D341Med (cell line): ENCODE measurements around the gene PPP1R9B.

ENCODE experiments used
- DNase-seq: peaks from one replicate; pipeline ENCODE4 v3.0.0; 2012; ENCODE audit warnings: low spot score

Gene PPP1R9B

DNA sequence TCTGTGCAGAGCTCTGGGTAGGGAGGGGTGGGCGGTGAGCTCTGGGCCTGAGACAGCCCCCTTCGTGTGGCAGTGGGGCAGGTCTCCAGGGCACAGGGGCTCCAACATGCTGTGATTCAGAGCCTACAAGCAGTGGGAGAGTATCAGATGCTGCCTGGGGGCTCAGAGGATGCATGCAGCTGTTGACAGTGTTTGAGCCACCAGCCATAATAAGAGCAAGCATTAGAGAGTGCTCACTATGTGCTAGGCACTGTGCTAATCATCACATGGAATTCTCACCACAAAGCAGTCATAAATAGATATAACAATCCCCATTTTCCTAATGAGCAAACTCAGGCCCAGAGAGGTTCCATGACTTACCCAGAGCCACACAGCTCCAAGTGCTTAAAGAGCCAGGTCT is 47.2 kb downstream of the PPP1R9B start:
- no peak for DNase-seq

DNA sequence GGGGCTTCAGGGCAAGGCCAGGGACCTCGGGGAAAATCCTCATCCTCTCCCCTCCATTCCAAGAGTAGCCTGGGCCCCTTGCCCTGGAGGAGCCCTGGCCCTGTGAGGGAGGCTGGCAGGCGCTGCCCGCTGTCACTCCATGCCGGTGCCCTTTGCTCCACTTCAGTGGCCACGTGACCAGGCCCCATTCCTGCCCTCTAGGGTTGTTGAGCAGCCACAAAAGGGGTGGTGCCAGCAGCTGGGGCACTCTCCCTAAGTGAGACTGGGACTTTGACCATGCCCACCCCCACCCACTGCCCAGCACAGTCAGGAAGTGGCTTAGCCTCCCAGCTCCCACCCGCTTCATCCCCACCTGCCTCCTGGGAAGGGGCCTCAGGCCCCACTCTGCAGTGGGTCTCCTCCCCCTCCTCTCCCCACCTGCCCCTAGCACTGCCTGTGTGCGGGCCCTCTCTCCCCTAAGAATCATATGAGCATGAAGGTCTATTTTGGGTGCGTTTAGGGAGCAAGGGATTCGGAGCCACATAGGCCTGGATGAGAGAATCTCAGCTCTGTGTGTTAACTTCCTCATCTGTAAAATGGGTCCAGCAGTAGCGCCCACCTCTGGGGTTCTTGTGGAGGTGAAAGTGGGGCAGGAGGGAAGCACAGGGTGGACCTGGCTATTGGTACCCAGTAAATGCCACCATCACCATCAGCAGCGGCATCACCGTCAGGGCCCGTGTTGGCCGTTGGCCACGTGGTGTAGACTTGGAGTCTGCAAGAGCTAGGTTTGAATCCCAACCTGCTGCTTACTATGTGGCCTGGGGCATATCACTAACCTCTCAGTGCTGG is 48.1 kb downstream of the PPP1R9B start:
- DNase-seq = no peak

- no peak for DNase-seq
Measured at GRCh38 chr17:50101346-50102163, 48.9 kb downstream of the PPP1R9B start.

GRCh38 chr17:50100921-50101345 is 49.5 kb downstream of the PPP1R9B start:
- DNase-seq = no peak

GRCh38 chr17:50100480-50100883 is 50.0 kb downstream of the PPP1R9B start:
- DNase-seq = no peak

GRCh38 chr17:50099003-50099402 is 51.5 kb downstream of the PPP1R9B start:
- no peak for DNase-seq

DNA sequence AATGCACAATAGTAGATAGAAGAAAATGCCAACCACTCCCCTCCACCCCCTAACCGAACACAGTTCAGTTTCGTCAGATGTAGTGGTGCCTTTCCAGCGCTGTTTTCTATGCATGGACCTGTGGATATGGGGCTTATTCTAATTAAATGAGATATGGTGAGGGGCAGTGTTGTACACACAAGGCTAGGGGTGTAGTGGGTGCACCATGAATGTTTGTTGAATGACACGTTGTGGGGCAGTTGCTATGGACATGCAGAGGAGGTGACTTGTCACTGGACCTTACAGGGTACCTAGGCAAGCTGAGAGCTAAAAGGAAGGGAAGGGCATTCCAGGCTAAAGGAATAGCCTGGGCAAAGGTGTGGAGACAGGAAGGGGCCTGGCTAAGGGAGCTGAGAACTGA is 51.9 kb downstream of the PPP1R9B start:
- DNase-seq = no peak

DNA sequence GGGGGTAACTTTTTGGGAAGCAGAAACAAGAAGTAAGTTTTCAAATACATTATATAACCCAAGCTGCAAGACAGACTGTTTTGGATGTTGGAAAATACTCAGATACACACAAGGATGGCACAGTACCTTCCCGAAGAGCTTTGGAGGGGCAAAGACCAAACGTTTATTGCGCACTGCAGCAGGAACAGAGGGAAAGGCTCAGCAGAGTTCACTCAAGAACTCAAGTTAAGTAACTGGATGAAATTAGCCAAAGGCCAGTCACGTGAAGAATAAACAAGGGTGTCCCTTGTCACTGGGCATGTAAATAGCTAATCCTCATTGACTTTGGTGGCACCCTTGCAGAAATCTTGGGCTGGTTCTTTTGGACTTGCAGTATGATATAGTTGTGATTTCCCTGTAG is 52.6 kb downstream of the PPP1R9B start:
- no peak for DNase-seq

DNA sequence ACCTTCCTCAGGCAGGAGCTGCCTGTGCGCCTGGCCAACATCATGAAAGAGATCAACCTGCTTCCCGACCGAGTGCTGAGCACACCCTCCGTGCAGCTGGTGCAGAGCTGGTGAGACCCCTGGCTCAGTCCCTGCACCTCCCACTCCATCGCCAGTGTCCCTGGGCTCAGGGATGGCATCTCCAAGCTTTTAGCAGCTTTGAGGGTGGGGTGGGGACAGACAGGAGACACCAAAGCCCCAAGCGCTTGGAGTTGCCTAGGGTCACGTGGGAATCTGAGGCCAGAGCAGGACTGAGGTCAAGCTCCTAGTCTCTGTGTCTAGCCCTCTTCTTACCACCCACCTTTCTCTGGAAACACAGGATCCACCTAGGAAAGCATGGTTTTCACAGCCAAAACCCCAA is 53.0 kb downstream of the PPP1R9B start:
- DNase-seq = no peak

DNA sequence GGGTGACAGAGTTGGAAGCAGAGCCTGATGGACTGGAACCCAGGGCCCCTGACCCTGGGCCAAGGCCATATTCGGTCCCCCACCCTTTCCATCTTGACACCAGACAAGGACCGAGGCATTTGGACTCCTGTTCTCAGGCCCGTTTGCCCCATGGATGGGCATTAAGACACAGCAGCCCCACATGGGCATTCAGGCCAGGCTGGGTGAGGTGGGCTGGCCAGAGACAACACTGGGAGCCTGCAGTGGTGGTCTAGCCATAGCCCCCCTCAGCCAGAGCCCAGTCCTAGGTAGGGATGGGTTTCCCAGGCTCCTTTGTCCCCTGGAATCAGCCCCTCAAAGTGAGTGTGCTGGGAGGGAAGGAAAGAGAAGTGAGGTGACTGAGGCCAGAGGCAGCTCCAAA is 53.7 kb downstream of the PPP1R9B start:
- no peak for DNase-seq

- DNase-seq = no peak
Measured at GRCh38 chr17:50096092-50096491, 54.4 kb downstream of the PPP1R9B start.

- no peak for DNase-seq
Measured at GRCh38 chr17:50095626-50096037, 54.8 kb downstream of the PPP1R9B start.

DNA sequence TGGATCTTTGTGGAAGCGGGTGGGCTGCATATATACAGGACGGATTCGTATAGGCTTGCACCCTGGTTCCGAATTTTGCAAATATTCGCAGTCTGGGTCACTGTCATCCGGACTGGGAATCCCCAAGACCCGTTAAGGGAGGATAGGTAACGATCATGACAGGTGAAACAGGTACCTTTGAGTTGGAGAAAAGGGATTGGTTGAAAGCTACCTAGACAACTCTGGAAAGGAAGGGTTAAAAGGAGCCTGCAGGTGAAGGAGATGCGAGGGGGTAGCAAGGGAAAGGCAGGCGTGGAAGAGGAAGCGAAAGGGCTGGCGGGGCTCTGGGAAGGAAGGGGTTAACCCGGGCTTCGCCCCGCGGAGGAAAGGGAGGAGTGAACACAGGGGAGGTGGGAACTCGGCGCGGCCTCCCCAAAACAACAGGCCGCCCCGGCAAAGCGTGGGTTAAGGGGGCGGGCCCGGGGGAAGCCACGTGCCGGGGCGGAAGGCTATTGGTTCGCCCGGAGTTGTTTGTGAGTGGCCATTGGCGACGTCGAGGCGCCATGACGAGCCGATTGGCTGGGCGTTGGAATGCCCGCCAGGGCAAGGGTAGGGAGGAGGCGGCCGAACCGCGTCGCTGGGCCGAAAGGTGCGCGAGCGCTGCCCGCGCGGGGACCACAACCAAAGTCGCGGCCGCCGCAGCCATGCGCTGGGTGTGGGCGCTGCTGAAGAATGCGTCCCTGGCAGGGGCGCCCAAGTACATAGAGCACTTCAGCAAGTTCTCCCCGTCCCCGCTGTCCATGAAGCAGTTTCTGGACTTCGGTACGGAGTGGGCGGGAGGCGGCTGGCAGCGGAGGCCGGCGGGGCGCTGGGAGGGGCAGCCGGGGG is 55.5 kb downstream of the PPP1R9B start, which contains the start of gene PDK2:
PDK2 (plus strand) TSS at position 599 of the 867 bp plus-strand sequence; CDS start at position 684, 85 bp downstream.
- peak; percentile 74 for DNase-seq

DNA sequence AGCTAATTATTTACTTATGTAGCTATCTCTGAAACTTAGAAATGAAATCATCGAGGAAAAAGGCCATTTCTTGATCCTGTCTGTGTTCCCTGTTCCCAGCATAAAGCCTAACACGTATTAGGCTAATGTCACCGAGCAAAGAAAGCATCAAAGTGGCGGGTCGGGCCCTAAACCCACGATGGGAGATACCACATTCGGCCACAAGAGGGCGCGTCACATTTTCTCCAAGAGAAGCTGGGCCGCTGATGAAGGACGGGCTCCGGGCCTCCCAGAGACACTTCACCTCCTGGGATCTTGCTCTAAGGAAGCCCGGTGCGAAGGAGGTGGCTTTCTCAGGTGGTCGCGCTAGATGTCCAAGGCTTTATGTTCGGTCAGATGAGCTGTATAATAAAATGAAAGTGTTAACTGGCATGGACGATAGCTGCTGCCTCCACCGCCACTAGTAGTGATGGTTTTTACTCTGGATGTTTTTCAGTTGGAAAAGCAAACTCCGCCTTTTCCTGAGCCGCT is 56.2 kb downstream of the PPP1R9B start:
- DNase-seq = peak; percentile 94

GRCh38 chr17:50093807-50094206 is 56.7 kb downstream of the PPP1R9B start:
- DNase-seq = no peak

GRCh38 chr17:50093246-50093645 is 57.2 kb downstream of the PPP1R9B start:
- DNase-seq = no peak

DNA sequence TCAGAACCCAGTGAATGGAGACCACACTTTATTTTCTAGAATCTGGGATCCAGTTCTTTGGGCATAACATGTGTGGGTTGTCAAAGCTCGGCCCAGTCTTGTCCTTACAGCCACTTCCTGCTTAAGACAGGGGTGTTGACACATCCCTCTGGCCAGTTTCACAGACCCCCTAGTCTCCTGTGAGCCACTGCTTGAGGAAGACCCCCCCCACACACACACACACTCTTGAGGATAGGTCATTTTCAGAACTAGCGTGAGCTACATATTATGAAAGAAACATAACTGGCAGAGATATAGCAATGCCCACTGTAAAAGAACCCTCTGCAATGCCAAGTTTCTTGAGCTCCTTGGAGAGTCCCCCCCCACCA is 58.6 kb downstream of the PPP1R9B start:
- DNase-seq = no peak

DNA sequence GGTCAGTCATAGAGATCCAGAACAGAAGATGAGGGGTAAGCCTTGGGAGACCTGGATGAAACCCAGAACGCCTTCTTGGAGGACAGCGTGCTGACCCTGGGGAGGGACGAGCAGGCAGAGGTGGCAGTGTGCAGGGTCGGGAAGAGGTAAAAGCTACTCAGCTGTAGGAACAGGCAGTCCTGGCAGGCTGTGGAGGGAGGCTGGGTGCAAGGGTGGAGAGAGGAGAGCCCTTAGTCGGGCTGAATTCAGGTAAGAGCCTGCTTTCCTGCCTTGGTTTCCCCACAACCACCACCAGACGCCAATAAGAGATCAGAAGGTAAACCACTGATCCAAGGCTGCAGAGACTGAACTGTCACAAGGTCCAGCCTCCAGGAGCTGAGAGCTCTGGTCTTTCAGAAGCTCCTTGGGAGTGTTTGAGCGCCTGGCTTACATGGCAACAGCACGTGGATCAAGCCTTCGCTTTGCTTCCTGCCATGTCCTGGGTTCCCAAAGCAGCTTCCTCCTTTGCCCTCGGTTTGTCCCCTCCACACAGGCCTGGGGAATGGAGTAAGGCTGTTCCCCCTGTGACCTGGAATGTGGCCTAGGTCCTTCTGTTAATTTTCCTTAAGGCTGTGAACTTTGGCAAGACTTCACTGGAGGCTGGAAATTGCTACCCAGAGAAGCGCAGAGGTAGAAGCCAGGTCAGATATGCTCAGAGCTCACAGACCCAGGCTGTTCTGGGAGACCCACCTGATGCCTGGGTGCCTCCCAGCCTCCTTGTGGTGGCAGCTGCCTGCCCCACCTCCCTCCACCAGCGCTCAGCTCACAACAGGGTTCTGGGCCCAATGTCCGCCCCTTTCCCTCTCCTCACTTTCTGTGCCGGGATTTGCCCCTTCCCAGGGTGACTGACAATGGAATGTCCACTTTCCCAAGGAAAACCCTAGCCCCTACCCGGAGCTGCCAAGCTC is 59.2 kb downstream of the PPP1R9B start:
- no peak for DNase-seq

- no peak for DNase-seq
Measured at GRCh38 chr17:50090071-50090470, 60.4 kb downstream of the PPP1R9B start.

GRCh38 chr17:50088952-50089825 is 61.3 kb downstream of the PPP1R9B start:
- no peak for DNase-seq
